Measurements from ENCODE around the gene TNRC6A.

Gene TNRC6A

GRCh38 chr16:24829153-24829552 is 99.7 kb downstream of the TNRC6A start:
- H3K4me1 ChIP-seq (ENCODE audit: insufficient read depth, poor library complexity, severe bottlenecking): no peaks in the 10 kb centered on the region
- no peaks in the 10 kb centered on the region for H3K27me3 ChIP-seq (ENCODE audit: insufficient read depth, poor library complexity, severe bottlenecking)
- no peak for TF ChIP-seq CTCF (IDR thresholded peaks at IDR 0.05; ENCODE audit: poor library complexity, severe bottlenecking)
- H3K27ac ChIP-seq (ENCODE audit: poor library complexity, severe bottlenecking): no peak overlapping the region
- peaks cover 20% of the 10 kb centered on the region for H3K36me3 ChIP-seq (ENCODE audit: low read depth)
- H3K9me3 ChIP-seq (ENCODE audit: severe bottlenecking): no peaks in the 10 kb centered on the region
- ATAC-seq (ENCODE audit: low read depth) (peak; percentile 13; the same call in 1 of the 3 replicates), DNase-seq (ENCODE audit: low spot score) (no peak)
- no peak overlapping the region for H3K4me3 ChIP-seq (ENCODE audit: severe bottlenecking)

- ATAC-seq (ENCODE audit: low read depth): no peak
- Histone ChIP-seq H3K4me3 (ENCODE audit: severe bottlenecking) (no peak overlapping the region), H3K27me3 (ENCODE audit: insufficient read depth, poor library complexity, severe bottlenecking) (no peaks in the 10 kb centered on the region), H3K36me3 (ENCODE audit: low read depth) (no peaks in the 10 kb centered on the region), H3K9me3 (ENCODE audit: severe bottlenecking) (no peaks in the 10 kb centered on the region), H3K27ac (ENCODE audit: poor library complexity, severe bottlenecking) (no peak overlapping the region), H3K4me1 (ENCODE audit: insufficient read depth, poor library complexity, severe bottlenecking) (no peaks in the 10 kb centered on the region)
- DNase-seq (ENCODE audit: low spot score): no peak
- no peak for TF ChIP-seq CTCF (IDR thresholded peaks at IDR 0.05; ENCODE audit: poor library complexity, severe bottlenecking)
These were observed 103.9 kb downstream of the TNRC6A start for GRCh38 chr16:24833352-24833751.

GRCh38 chr16:24834459-24835335 is 105.2 kb downstream of the TNRC6A start:
- ATAC-seq (ENCODE audit: low read depth): peak; percentile 78

DNA sequence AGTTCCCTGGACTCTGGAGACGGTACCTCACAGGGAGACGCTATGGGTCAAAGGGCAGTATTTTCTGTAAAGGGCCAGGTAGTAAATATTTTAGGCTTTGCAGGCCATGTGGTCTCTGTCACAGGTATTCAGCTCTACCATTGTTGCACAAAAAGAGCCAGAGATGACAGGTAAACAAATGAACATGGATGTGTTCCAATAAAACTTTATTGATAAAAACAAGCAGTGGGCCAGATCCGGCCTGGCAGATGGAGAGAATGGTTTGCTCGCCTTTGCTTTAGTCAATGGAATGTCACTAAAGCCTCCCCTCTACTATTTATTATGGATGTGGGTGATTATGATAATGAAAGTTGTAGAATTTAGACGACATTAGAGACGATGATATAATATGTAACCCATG is 107.4 kb downstream of the TNRC6A start:
- Histone ChIP-seq H3K27ac (ENCODE audit: poor library complexity, severe bottlenecking) (no peak overlapping the region), H3K36me3 (ENCODE audit: low read depth) (no peaks in the 10 kb centered on the region), H3K9me3 (ENCODE audit: severe bottlenecking) (no peaks in the 10 kb centered on the region), H3K4me1 (ENCODE audit: insufficient read depth, poor library complexity, severe bottlenecking) (no peaks in the 10 kb centered on the region), H3K27me3 (ENCODE audit: insufficient read depth, poor library complexity, severe bottlenecking) (no peaks in the 10 kb centered on the region), H3K4me3 (ENCODE audit: severe bottlenecking) (no peak overlapping the region)
- ATAC-seq (ENCODE audit: low read depth): no peak
- TF ChIP-seq CTCF (IDR thresholded peaks at IDR 0.05; ENCODE audit: poor library complexity, severe bottlenecking): no peak
- no peak for DNase-seq (ENCODE audit: low spot score)

More at GRCh38 chr16:24834459-24835335, 105.2 kb downstream of the TNRC6A start:
- H3K27ac ChIP-seq (ENCODE audit: poor library complexity, severe bottlenecking): no peak overlapping the region
- no peaks in the 10 kb centered on the region for H3K27me3 ChIP-seq (ENCODE audit: insufficient read depth, poor library complexity, severe bottlenecking)
- H3K9me3 ChIP-seq (ENCODE audit: severe bottlenecking): no peaks in the 10 kb centered on the region
- TF ChIP-seq CTCF (IDR thresholded peaks at IDR 0.05; ENCODE audit: poor library complexity, severe bottlenecking): peak; percentile 75
- DNase-seq (ENCODE audit: low spot score): no peak
- no peaks in the 10 kb centered on the region for H3K4me1 ChIP-seq (ENCODE audit: insufficient read depth, poor library complexity, severe bottlenecking)
- H3K36me3 ChIP-seq (ENCODE audit: low read depth): no peaks in the 10 kb centered on the region
- no peak overlapping the region for H3K4me3 ChIP-seq (ENCODE audit: severe bottlenecking)

DNA sequence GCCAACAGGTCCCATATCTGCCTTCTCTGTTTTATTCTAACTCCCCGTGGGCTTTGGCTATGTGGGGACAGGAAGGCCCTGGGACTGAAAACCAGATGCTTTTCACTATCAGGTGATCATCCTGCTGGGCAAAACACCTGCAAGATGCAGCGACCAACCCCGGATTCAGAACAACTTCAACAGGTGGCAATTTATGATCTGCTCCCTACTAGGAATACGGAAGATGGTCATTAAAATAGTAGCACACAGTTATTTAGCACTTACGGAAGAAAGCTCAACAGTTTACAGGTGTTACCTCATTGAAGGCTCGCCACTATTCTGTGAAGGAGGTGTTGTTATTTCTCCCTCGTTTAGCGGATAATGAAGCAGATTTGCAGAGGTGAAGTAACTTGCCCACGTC is 108.5 kb downstream of the TNRC6A start:
- TF ChIP-seq CTCF (IDR thresholded peaks at IDR 0.05; ENCODE audit: poor library complexity, severe bottlenecking): no peak

More for the DNA sequence above, 108.5 kb downstream of the TNRC6A start:
- DNase-seq (ENCODE audit: low spot score) (no peak), ATAC-seq (ENCODE audit: low read depth) (no peak)
- Histone ChIP-seq H3K4me1 (ENCODE audit: insufficient read depth, poor library complexity, severe bottlenecking) (no peaks in the 10 kb centered on the region), H3K36me3 (ENCODE audit: low read depth) (no peaks in the 10 kb centered on the region), H3K4me3 (ENCODE audit: severe bottlenecking) (no peak overlapping the region), H3K27ac (ENCODE audit: poor library complexity, severe bottlenecking) (no peak overlapping the region), H3K27me3 (ENCODE audit: insufficient read depth, poor library complexity, severe bottlenecking) (no peaks in the 10 kb centered on the region), H3K9me3 (ENCODE audit: severe bottlenecking) (no peaks in the 10 kb centered on the region)
